Tibial nerve (tissue), 4 donors: Measurements from ENCODE around the gene PIP5K1C.

Source experiments
- CTCF ChIP-seq, 5 experiments: fragments of 200-600 bp in 3 of 5; fragments of 450-650 bp in 2 of 5; sonication (generic) in 3 of 5; IDR thresholded peaks; one replicate each; pipeline ENCODE4 v1.5.1; 2016 to 2019; ENCODE audit warnings: antibody characterized with exemption in 5 of 5, mild to moderate bottlenecking in 3 of 5, moderate library complexity in 2 of 5
- EP300 ChIP-seq, 2 donors: sonication (generic); formaldehyde crosslinking; IDR thresholded peaks; one replicate each; pipeline ENCODE4 v1.6.1; 2017; ENCODE audit warnings: antibody characterized with exemption in 2 of 2, mild to moderate bottlenecking in 1 of 2
- POLR2A ChIP-seq, 2 donors: fragments of 450-650 bp; IDR thresholded peaks; one replicate each; pipeline ENCODE4 v1.6.1; 2017; ENCODE audit warnings: antibody characterized with exemption in 2 of 2, mild to moderate bottlenecking in 2 of 2, moderate library complexity in 2 of 2

GRCh38 chr19:3660493-3661219 lies 39.6 kb downstream of the PIP5K1C start:
- no peak for TF ChIP-seq CTCF (IDR thresholded peaks at IDR 0.05)
- TF ChIP-seq POLR2A (IDR thresholded peaks at IDR 0.05), result no peak
- no peak for TF ChIP-seq EP300 (IDR thresholded peaks at IDR 0.05)
